ENCODE measurements around the gene PSENEN. TPM values are rescaled to one million over a fixed set of nuclear protein-coding genes. Genes with fewer than 3 reads are reported as not detected.

PSENEN gene
- total RNA-seq, 1 experiment from 2014 or later = 69.7 TPM

GRCh38 chr19:35714601-35715354, 30.7 kb upstream of the PSENEN start:
- H4K8ac ChIP-seq (replicated peaks; ENCODE audit: insufficient read length, low read depth, low read length) = no peak overlapping the region
- no peaks in the 10 kb centered on the region; a peak in 1 of 5 replicates for H3K9me3 Mint-ChIP-seq
- peaks cover 10% of the 10 kb centered on the region; the same call in 1 of the 2 replicates for H3K4me1 ChIP-seq (ENCODE audit: insufficient read depth, low read length)
- H2AFZ ChIP-seq (ENCODE audit: low read length) = no peak overlapping the region
- H4K5ac ChIP-seq (ENCODE audit: insufficient read length, low read depth, low read length) = no peak overlapping the region
- H2BK5ac ChIP-seq (ENCODE audit: insufficient read length, low read length) = no peak overlapping the region
- H3K9ac ChIP-seq (ENCODE audit: extremely low read depth, insufficient read length, low read length) = no peak overlapping the region
- H3K56ac ChIP-seq (ENCODE audit: insufficient read length, low read depth, low read length) = no peak overlapping the region
- H3K14ac ChIP-seq (ENCODE audit: insufficient read depth, low read length) = no peak overlapping the region
- H3K23me2 ChIP-seq (ENCODE audit: insufficient read length, low read depth, low read length, poor library complexity, severe bottlenecking) = peaks cover 18% of the 10 kb centered on the region
- no peak overlapping the region for H2BK120ac ChIP-seq (ENCODE audit: low read depth, low read length, poor library complexity, severe bottlenecking)
- no peak overlapping the region for H4K91ac ChIP-seq (ENCODE audit: insufficient read length, low read depth, low read length)
- H3K4me1 Mint-ChIP-seq = peaks cover 49% of the 10 kb centered on the region in 2 experiments
- no CpG with 5 or more reads among the region's 14 CpGs for WGBS (ENCODE audit: extremely low coverage, insufficient read length, low lambda C conversion rate)
- H4K20me1 ChIP-seq (ENCODE audit: control insufficient read depth, insufficient read depth, insufficient read length) = peaks cover 6% of the 10 kb centered on the region
- no peak overlapping the region for H3T11ph ChIP-seq (ENCODE audit: low read length)
- no peaks in the 10 kb centered on the region for H3K27me3 ChIP-seq (ENCODE audit: insufficient read depth, low read length)
- no peak overlapping the region for H2BK12ac ChIP-seq (ENCODE audit: insufficient read length, low read depth, low read length)
- peaks cover 11% of the 10 kb centered on the region; the same call in 1 of the 2 replicates for H3K79me2 ChIP-seq (ENCODE audit: insufficient read depth, low read length)
- peak overlapping the region; percentile 75 to 86 for H3K4me3 Mint-ChIP-seq
- H2AK5ac ChIP-seq (ENCODE audit: insufficient read length, low read length) = no peak overlapping the region
- H3K9me3 ChIP-seq (ENCODE audit: control insufficient read depth, low read depth, low read length) = no peaks in the 10 kb centered on the region
- TF ChIP-seq CTCF (conservative IDR thresholded peaks at IDR 0.05) = peak; percentile 48
- H3K27ac ChIP-seq (ENCODE audit: insufficient read length, low read depth, low read length) = no peak overlapping the region
- no peaks in the 10 kb centered on the region; the same call in 1 of the 2 replicates for H3K27me3 Mint-ChIP-seq (ENCODE audit: low read depth)
- no peaks in the 10 kb centered on the region for H3K79me1 ChIP-seq (ENCODE audit: insufficient read depth, low read depth, low read length, poor library complexity, severe bottlenecking)
- H3K4me2 ChIP-seq (ENCODE audit: insufficient read depth, insufficient read length, low read length) = no peak overlapping the region
- no peak overlapping the region for H3K18ac ChIP-seq (ENCODE audit: insufficient read length, low read depth, low read length)
- peaks cover 4 to 14% (median 6%) of the 10 kb centered on the region in 3 experiments; a peak in 5 of 7 replicates for H3K36me3 Mint-ChIP-seq (ENCODE audit: insufficient read depth in 1 of 3, low read depth in 3 of 3)
- H3K23ac ChIP-seq (ENCODE audit: insufficient read length, low read depth, low read length) = no peak overlapping the region
- peak; percentile 66 for DNase-seq
- no peak overlapping the region for H2BK20ac ChIP-seq (ENCODE audit: low read depth, low read length, poor library complexity, severe bottlenecking)
- peak overlapping the region in 1 of 3 experiments; percentile 57; a peak in 1 of 7 replicates for H3K27ac Mint-ChIP-seq
- H3K4ac ChIP-seq (ENCODE audit: low read depth, low read length) = no peak overlapping the region
- H2BK15ac ChIP-seq (ENCODE audit: low read depth, low read length) = no peak overlapping the region
